GM15510 (cell line): ENCODE results near the gene GUCY2F.

Source experiments
- POLR2A ChIP-seq: IDR thresholded peaks from 3 replicates; pipeline ENCODE4 v1.6.1; 2011; ENCODE audit warnings: borderline replicate concordance; ENCODE audit not compliant: insufficient read length; ENCODE audit errors: extremely low read depth

The GUCY2F gene

GRCh38 chrX:109362101-109362500 lies 119.8 kb downstream of the GUCY2F start:
- TF ChIP-seq POLR2A = no peak

- no peak for TF ChIP-seq POLR2A
Measured at GRCh38 chrX:109360301-109360700, 121.6 kb downstream of the GUCY2F start.

- TF ChIP-seq POLR2A = no peak
Measured at GRCh38 chrX:109357706-109358105, 124.2 kb downstream of the GUCY2F start.

GRCh38 chrX:109356684-109357083 lies 125.2 kb downstream of the GUCY2F start:
- no peak for TF ChIP-seq POLR2A

GRCh38 chrX:109352066-109352588 lies 129.8 kb downstream of the GUCY2F start:
- TF ChIP-seq POLR2A = no peak

- no peak for TF ChIP-seq POLR2A
Measured at GRCh38 chrX:109351557-109351956, 130.3 kb downstream of the GUCY2F start.

GRCh38 chrX:109350551-109350950 lies 131.3 kb downstream of the GUCY2F start:
- TF ChIP-seq POLR2A = no peak

GRCh38 chrX:109350051-109350450 lies 131.8 kb downstream of the GUCY2F start:
- no peak for TF ChIP-seq POLR2A

GRCh38 chrX:109347632-109348031 lies 134.3 kb downstream of the GUCY2F start:
- no peak for TF ChIP-seq POLR2A

GRCh38 chrX:109346491-109346890 lies 135.4 kb downstream of the GUCY2F start:
- no peak for TF ChIP-seq POLR2A

- no peak for TF ChIP-seq POLR2A
Measured at GRCh38 chrX:109345856-109346255, 136.0 kb downstream of the GUCY2F start.

GRCh38 chrX:109344678-109345077 lies 137.2 kb downstream of the GUCY2F start:
- TF ChIP-seq POLR2A = no peak

GRCh38 chrX:109344101-109344500 lies 137.8 kb downstream of the GUCY2F start:
- no peak for TF ChIP-seq POLR2A

GRCh38 chrX:109343671-109344070 lies 138.2 kb downstream of the GUCY2F start:
- TF ChIP-seq POLR2A = no peak

GRCh38 chrX:109336141-109336540 lies 145.7 kb downstream of the GUCY2F start:
- TF ChIP-seq POLR2A = no peak

GRCh38 chrX:109327251-109327650 lies 154.6 kb downstream of the GUCY2F start:
- TF ChIP-seq POLR2A = no peak
